Urinary bladder (tissue), 4 donors: ENCODE measurements around the gene EPB41L5. TPM values are rescaled to one million over a fixed set of nuclear protein-coding genes. Genes with fewer than 3 reads are reported as not detected.
"Not testable (repeated sequence)": the region's sequence is repeated elsewhere in the genome, so short reads cannot be mapped to it uniquely, and the experiment has no call there.

Source experiments
- DNase-seq: peaks from one replicate; pipeline ENCODE4 v3.0.0-alpha.2; 2015; ENCODE audit errors: extremely low spot score
- H3K27ac ChIP-seq: one replicate; pipeline ENCODE4 v1.5.1; 2013; ENCODE audit warnings: low read depth, mild to moderate bottlenecking, moderate library complexity
- H3K36me3 ChIP-seq: one replicate; pipeline ENCODE4 v1.6.1; 2013; ENCODE audit warnings: mild to moderate bottlenecking, moderate library complexity; ENCODE audit not compliant: insufficient read depth
- H3K4me1 ChIP-seq: one replicate; pipeline ENCODE4 v1.6.1; 2013; ENCODE audit warnings: mild to moderate bottlenecking, moderate library complexity; ENCODE audit not compliant: insufficient read depth
- H3K4me3 ChIP-seq: one replicate; pipeline ENCODE4 v1.5.1; 2013; ENCODE audit warnings: low read depth, low read length
- WGBS: extraction: QIAGEN DNeasy Blood & Tissue Kit; methylation state at CpG from one replicate; pipeline ENCODE4 v1.1.7; 2013; 5-methylcytosine and 5-hydroxymethylcytosine counted together
- polyA plus RNA-seq: library from polyadenylated mRNA; stranded (reverse); fragments of 200-250 nt; gene quantifications from one replicate; pipeline ENCODE4 v1.2.3, GENCODE V29; 2013
- total RNA-seq: library from RNA; depleted of rRNA; stranded (reverse); fragments of >200 nt; gene quantifications from one replicate; pipeline ENCODE4 v1.2.3, GENCODE V29; 2014
- donor health status: healthy with polysubstance abuse.
- donor health status: healthy.

EPB41L5 gene
- total and polyA plus RNA-seq, 2 donors, result 10.3 to 48.3 TPM

- WGBS, result 52% methylated on average over 5 of the region's 5 CpGs
- no peak overlapping the region for H3K27ac ChIP-seq
- no peak overlapping the region for H3K4me3 ChIP-seq
- DNase-seq, result no peak
- H3K36me3 ChIP-seq, result no peaks in the 10 kb centered on the region
- no peaks in the 10 kb centered on the region for H3K4me1 ChIP-seq
These were observed 169.2 kb downstream of the EPB41L5 start for GRCh38 chr2:120182019-120182560.

DNA sequence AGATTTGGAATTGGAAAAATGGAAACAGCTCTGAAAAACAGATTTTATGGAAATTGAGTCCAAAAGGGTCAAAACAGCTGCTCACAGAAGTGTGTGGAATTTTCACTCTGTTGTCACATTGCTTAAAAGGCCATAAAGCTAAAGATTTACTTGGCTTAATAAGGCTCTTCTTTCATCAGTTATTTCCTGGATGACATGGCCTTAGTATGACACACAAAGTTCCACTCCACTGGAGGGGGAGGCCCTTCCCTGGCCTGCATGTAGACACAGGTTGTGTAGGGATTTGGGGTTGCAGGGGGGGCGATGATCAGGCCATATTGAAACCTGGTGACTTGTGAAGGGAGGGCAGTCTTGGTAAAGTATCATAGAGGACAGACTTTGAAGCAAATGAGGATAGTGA lies 176.3 kb downstream of the EPB41L5 start:
- Histone ChIP-seq H3K27ac (no peak overlapping the region), H3K4me1 (no peaks in the 10 kb centered on the region), H3K4me3 (no peak overlapping the region), H3K36me3 (no peaks in the 10 kb centered on the region)
- DNase-seq, result no peak
- 83% methylated on average over 1 of the region's 1 CpG for WGBS

GRCh38 chr2:120192280-120192679 lies 179.4 kb downstream of the EPB41L5 start:
- H3K4me3 ChIP-seq, result no peak overlapping the region
- no peaks in the 10 kb centered on the region for H3K36me3 ChIP-seq
- no peak for DNase-seq
- 76% methylated on average over 1 of the region's 1 CpG for WGBS
- H3K27ac ChIP-seq, result no peak overlapping the region
- no peaks in the 10 kb centered on the region for H3K4me1 ChIP-seq

DNA sequence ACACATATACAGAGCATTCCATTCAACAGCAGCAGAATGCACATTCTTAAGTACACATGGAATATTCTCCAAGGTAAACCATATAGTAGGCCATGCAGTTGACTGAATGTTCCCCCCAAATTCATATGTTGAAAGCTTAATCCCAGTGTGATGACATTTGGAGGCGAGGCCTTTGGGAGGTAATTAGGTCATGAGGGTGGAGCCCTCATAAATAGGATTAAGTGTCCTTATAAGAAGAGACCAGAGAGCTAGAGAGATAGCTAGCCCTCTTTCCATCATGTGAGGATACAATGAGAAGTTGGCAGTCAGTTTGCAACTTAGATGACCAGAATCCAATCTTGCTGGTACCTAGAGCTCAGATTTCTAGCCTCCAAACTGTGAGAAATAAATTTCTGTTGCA lies 182.7 kb downstream of the EPB41L5 start:
- no peaks in the 10 kb centered on the region for H3K4me1 ChIP-seq
- no peaks in the 10 kb centered on the region for H3K36me3 ChIP-seq
- H3K4me3 ChIP-seq, result no peak overlapping the region
- no peak overlapping the region for H3K27ac ChIP-seq
- no peak for DNase-seq
- 55% methylated on average over 1 of the region's 1 CpG for WGBS

DNA sequence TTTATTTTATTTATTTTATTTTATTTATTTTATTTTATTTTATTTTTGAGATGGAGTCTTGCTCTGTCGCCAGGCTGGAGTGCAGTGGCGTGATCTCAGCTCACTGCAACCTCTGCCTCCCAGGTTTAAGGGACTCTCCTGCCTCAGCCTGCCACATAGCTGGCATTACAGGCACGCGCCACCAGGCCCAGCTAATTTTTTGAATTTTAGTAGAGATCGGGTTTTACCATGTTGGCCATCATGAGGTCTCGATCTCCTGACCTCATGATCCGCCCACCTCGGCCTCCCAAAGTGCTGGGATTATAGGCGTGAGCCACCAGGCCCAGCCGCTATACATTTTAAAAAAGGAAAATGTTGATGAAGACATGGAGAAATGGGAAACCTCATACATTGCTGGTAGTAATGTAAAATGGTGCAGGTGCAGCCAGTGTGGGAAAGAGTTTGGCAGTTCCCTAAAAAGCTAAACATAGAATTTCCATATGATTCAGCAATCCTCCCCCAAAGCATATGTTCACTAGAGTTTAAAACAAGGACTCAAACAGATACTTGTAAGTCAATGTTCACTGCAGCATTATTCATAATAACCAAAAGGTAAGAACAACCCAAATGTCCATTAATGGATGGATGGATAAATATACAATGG lies 187.1 kb downstream of the EPB41L5 start:
- not testable (repeated sequence) for DNase-seq

DNA sequence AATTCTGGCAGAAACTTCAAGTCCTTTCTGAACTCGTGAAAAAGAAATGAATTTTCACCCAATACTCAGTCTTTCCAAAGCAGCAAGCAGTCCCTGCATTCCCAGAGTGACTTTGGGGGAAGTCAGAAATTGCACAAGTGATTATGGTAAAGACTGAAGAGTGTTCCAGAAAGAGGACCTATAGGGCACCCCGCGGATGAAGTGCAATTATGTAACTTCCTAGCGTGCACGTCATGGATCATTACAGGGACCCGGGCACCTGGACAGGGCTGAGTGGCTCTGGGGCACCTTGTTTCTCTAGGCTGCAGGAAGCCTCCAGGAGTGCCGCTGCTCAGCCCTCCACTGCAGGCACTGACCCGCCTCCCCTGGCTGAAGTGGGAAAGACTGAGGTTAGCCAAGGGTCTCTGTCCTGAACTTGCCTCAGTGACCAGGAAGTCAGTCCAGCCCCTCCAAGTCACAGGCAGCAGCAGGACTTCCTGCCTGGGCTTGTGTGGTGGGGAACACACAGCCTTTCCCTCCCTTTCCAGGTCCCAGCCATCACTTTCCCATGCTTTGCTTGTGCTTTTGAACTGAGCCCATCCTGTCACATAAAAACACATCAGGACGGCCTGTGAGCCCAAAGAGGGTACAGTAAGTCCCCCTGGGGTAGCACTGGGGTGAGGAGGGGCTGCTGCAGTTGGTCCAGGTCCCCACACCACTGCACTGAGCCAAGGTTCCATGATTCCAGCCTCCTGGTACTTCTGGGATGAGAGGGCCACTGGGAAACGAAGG lies 190.6 kb downstream of the EPB41L5 start:
- Histone ChIP-seq H3K4me1 (no peaks in the 10 kb centered on the region), H3K4me3 (no peak overlapping the region), H3K36me3 (no peaks in the 10 kb centered on the region), H3K27ac (no peak overlapping the region)
- DNase-seq, result no peak
- 66% methylated on average over 10 of the region's 10 CpGs for WGBS

More for the DNA sequence above, 187.1 kb downstream of the EPB41L5 start:
- WGBS, result 96% methylated on average over 10 of the region's 10 CpGs
- not testable (repeated sequence) for H3K27ac ChIP-seq, H3K36me3 ChIP-seq, H3K4me3 ChIP-seq, H3K4me1 ChIP-seq

- no peak overlapping the region for H3K4me3 ChIP-seq
- DNase-seq, result no peak
- whole genome bisulfite sequencing, result 81% methylated on average over 5 of the region's 5 CpGs
- no peak overlapping the region for H3K27ac ChIP-seq
- no peaks in the 10 kb centered on the region for H3K36me3 ChIP-seq
- H3K4me1 ChIP-seq, result no peaks in the 10 kb centered on the region
These were observed 191.1 kb downstream of the EPB41L5 start for GRCh38 chr2:120204022-120204405.

GRCh38 chr2:120204417-120204816 lies 191.5 kb downstream of the EPB41L5 start:
- no peaks in the 10 kb centered on the region for H3K4me1 ChIP-seq
- no peak overlapping the region for H3K4me3 ChIP-seq
- DNase-seq, result no peak
- H3K36me3 ChIP-seq, result no peaks in the 10 kb centered on the region
- H3K27ac ChIP-seq, result no peak overlapping the region
- 81% methylated on average over 3 of the region's 3 CpGs for WGBS

GRCh38 chr2:120204945-120205670 lies 192.2 kb downstream of the EPB41L5 start:
- Histone ChIP-seq H3K4me1 (no peaks in the 10 kb centered on the region), H3K27ac (no peak overlapping the region), H3K4me3 (no peak overlapping the region), H3K36me3 (no peaks in the 10 kb centered on the region)
- DNase-seq, result no peak
- WGBS, result 93% methylated on average over 12 of the region's 12 CpGs

DNA sequence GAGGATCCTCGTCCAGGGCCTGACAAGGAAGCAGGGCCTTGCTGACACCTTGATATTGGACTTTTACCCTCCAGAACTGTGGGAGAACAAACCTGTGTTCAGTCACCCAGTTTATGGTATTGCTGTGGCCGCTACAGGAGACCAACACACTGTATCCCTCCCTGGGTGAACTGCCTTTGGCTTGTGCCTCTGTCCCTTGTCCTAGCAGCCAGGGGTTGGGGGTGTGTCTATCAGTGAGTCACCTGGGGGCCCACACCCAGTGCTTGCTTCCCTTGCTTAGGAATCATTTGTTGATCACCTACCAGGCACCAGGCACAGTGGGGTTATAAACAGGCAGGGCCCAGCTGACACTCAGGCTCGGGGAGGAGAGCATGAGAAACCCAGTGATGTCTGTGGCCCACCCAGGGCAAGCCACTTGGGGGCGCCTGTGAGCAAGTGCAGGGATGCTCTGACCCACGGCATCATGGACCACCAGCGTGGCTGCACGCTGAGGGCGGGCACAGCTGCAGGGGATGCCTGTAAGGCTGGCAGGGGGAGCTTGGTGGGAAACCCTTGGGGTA lies 193.2 kb downstream of the EPB41L5 start:
- 71% methylated on average over 8 of the region's 8 CpGs for WGBS
- no peak overlapping the region for H3K27ac ChIP-seq
- H3K36me3 ChIP-seq, result no peaks in the 10 kb centered on the region
- H3K4me3 ChIP-seq, result no peak overlapping the region
- no peak for DNase-seq
- H3K4me1 ChIP-seq, result no peaks in the 10 kb centered on the region

- H3K4me3 ChIP-seq, result no peak overlapping the region
- 94% methylated on average over 10 of the region's 10 CpGs for WGBS
- H3K36me3 ChIP-seq, result no peaks in the 10 kb centered on the region
- H3K4me1 ChIP-seq, result no peaks in the 10 kb centered on the region
- H3K27ac ChIP-seq, result no peak overlapping the region
- DNase-seq, result no peak
These were observed 195.8 kb downstream of the EPB41L5 start for GRCh38 chr2:120208381-120209353.

- Histone ChIP-seq H3K4me1 (no peaks in the 10 kb centered on the region), H3K27ac (no peak overlapping the region), H3K4me3 (no peak overlapping the region), H3K36me3 (no peaks in the 10 kb centered on the region)
- DNase-seq, result no peak
- 85% methylated on average over 12 of the region's 12 CpGs for WGBS
These were observed 196.8 kb downstream of the EPB41L5 start for GRCh38 chr2:120209427-120210269.
